Activated T-cell treated with anti-CD3 and anti-CD28 coated beads, Interleukin-2, amount 50 U/mL, for 72 hours (primary cell): ENCODE results near the gene NTRK2. TPM values are rescaled to one million over a fixed set of nuclear protein-coding genes. Genes with fewer than 3 reads are reported as not detected.

ENCODE experiments used
- ATAC-seq, 2 donors: fragments of 150-1000 bp; cut with Tn5 transposase; replicated peaks in 1 of 2; 2 replicates each; pipeline ENCODE4 v1.10.0; 2021; ENCODE audit warnings: moderate library complexity in 2 of 2, mild to moderate bottlenecking in 1 of 2
- DNase-seq, 2 donors: peaks; one replicate each; pipeline ENCODE4 v3.0.0; 2021 to 2022; ENCODE audit warnings: mixed read lengths in 1 of 2
- H3K27ac Mint-ChIP-seq: one replicate; pipeline ENCODE4 v1.8.0; 2022; ENCODE audit warnings: mild to moderate bottlenecking, moderate library complexity, mixed read lengths
- H3K27me3 Mint-ChIP-seq: one replicate; pipeline ENCODE4 v1.8.0; 2022; ENCODE audit warnings: low read depth, mixed read lengths
- H3K36me3 Mint-ChIP-seq, 2 donors: one replicate each; pipeline ENCODE4 v1.8.0; 2022; ENCODE audit warnings: mixed read lengths in 2 of 2, mild to moderate bottlenecking in 1 of 2; ENCODE audit not compliant: insufficient read depth in 2 of 2
- H3K4me1 Mint-ChIP-seq: one replicate; pipeline ENCODE4 v1.8.0; 2022; ENCODE audit warnings: low read depth, mixed read lengths
- H3K4me3 Mint-ChIP-seq, 2 donors: one replicate each; pipeline ENCODE4 v1.8.0; 2022; ENCODE audit warnings: mild to moderate bottlenecking in 2 of 2, mixed read lengths in 2 of 2, moderate library complexity in 2 of 2
- H3K9me3 Mint-ChIP-seq, 2 donors: one replicate each; pipeline ENCODE4 v1.8.0; 2022; ENCODE audit warnings: mixed read lengths in 2 of 2
- total RNA-seq, 2 donors: library from RNA; stranded (reverse); gene quantifications; one replicate each; pipeline ENCODE4 v1.2.3, GENCODE V29; 2022

NTRK2 gene
- total RNA-seq, 2 donors from 2014 or later, result 0.41 to 3.3 TPM

DNA sequence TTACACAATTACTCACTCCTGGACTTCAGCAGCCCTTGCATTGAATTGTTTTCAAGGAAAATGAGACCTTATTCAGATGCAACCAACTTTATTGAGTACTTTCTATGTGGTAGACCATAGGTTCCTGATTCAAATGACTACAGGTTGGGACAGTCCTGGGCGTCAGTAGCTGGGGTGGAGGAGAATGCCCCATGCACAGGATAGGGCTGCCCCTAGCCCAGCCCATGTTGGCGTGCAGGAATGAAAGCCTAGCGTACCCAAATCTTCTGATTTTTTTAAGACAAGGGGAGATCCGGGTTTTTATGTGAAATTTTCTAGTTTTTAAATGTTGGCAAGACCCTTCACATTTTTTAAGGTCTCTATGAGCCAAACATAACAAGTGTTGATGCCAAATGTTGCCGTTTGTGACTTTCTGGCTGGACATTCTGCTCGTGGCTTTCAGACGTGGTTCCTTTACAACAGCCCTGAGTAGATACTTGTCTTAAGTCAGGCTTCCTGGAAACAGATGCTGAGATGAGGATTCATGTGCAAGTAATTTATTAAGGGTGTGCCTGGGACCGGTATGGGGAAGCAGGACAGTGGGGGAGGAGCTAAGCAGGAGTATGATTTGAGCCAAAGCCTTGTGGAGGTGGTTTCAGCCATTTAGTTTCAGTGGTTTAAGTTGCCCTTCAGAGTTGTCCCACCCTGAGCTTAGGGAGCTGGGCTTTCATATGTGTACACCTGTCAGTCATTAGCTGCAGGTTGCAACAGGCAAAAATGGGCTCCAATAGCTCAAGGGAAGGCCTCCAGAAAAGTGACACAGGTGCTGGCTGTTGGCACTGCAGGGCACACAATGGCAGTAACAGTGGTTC lies 154.1 kb downstream of the NTRK2 start:
- no peaks in the 10 kb centered on the region for H3K27me3 Mint-ChIP-seq

DNA sequence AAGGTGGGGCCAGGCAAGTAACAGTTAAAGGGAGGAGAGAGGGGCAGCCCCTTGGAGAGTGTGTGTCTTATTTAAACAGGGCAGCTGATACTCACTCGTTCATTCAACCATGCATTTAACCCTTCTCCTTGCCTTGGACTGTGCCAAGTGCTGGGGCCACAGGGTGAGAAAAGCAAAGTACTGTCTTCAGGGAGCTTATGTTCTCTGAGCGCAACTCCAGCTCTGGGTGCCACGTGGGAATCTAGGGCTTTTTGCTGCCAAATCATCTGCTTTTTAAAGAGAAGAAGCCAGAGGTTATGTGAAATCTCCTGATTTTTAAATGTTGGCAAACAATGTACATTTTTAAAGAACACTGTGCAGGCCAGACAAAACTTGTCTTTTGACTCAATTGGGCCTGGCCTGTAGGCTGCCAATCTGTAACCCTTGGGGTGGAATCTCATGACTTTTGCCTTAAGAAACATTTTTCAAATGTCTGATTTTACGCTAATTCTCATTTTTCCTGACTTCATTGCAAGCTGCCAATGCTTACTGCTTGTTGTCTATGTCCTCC lies 157.8 kb downstream of the NTRK2 start:
- Mint-ChIP-seq H3K36me3 (no peaks in the 10 kb centered on the region), H3K27me3 (peaks cover 8% of the 10 kb centered on the region), H3K4me3 (no peak overlapping the region), H3K9me3 (no peaks in the 10 kb centered on the region), H3K27ac (no peak overlapping the region), H3K4me1 (no peaks in the 10 kb centered on the region)
- no peak for DNase-seq
- ATAC-seq, result no peak

More for the DNA sequence above, 154.1 kb downstream of the NTRK2 start:
- H3K4me3 Mint-ChIP-seq, result no peak overlapping the region
- no peaks in the 10 kb centered on the region for H3K36me3 Mint-ChIP-seq
- DNase-seq, result no peak
- H3K27ac Mint-ChIP-seq, result no peak overlapping the region
- ATAC-seq, result no peak
- H3K4me1 Mint-ChIP-seq, result no peaks in the 10 kb centered on the region
- no peaks in the 10 kb centered on the region for H3K9me3 Mint-ChIP-seq

DNA sequence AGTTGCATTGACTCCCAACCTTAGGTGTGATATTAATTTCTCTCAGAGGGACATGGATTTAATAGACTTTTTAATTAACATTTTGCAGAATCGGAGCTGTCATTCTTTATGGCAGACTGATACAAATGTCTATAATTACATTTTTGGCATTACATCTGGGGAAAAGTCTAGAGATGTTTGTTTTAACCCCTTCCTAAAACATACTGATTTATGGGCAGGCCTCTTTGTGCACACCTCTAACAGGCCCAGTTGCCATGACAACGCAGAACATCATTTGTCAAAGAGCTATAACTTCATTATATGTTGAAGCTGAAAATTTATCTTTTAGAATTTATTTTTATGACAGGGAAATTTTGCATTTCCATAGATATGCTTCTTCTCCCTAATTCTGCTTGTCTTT lies 158.5 kb downstream of the NTRK2 start:
- DNase-seq (no peak), ATAC-seq (no peak)
- Mint-ChIP-seq H3K4me3 (no peak overlapping the region), H3K27ac (no peak overlapping the region), H3K9me3 (no peaks in the 10 kb centered on the region), H3K4me1 (no peaks in the 10 kb centered on the region), H3K27me3 (peaks cover 8% of the 10 kb centered on the region), H3K36me3 (no peaks in the 10 kb centered on the region)

DNA sequence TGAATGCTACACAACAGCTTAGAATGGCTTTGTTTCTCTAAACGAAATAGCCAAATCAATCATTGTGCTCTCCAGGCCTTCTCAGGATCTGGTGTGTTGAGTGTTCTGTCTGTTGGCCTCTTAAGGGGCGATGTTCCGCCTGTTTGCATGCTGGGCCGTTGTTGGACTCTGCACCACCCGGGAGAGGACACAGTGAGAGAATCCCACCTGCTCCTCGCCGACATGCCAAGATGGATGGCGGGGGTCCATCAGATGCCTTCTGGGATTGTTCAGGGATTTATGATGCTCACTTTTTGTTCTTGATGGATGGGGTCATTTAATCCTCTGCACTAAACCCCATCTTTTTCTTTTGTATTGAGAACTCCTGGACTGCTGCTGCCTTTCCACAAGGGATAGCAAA lies 159.9 kb downstream of the NTRK2 start:
- no peak for ATAC-seq
- DNase-seq, result no peak
- Mint-ChIP-seq H3K36me3 (no peaks in the 10 kb centered on the region), H3K27me3 (peaks cover 8% of the 10 kb centered on the region), H3K27ac (no peak overlapping the region), H3K9me3 (no peaks in the 10 kb centered on the region), H3K4me3 (no peak overlapping the region), H3K4me1 (no peaks in the 10 kb centered on the region)

DNA sequence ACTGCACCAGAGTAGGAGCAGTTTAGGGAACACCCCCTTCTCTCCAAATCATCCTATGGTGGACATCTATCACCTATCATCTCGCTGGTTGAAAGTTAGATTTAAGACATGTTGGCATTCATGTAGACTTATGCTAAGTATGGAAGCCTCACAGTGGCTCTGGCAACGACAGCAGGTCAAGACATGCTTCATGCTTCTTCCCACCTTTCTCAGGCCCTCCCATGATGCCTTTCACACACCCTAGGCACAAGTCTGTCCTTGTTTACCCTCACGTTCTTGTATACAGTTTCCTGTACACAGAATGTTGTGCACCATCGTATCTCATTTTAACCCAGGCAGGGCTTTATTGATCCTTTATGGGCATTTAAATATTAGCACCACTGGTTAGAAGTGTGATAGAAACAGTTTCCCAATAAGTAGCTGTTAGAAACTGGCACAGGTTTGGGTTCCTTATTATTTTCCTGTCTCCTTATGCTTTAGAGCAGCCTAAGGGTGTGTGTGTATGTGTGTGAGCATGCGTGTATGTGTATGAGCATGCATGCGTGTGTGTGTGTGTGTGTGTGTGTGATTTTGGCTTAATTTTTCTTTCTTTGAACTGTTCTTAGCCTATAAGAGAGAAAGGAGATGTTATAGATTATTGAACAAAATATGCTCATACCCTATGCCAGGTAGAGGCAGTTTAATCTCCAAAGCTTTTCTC lies 160.6 kb downstream of the NTRK2 start:
- DNase-seq, result no peak
- peaks cover 8% of the 10 kb centered on the region for H3K27me3 Mint-ChIP-seq
- no peaks in the 10 kb centered on the region for H3K9me3 Mint-ChIP-seq
- H3K36me3 Mint-ChIP-seq, result no peaks in the 10 kb centered on the region
- no peaks in the 10 kb centered on the region for H3K4me1 Mint-ChIP-seq
- H3K4me3 Mint-ChIP-seq, result no peak overlapping the region
- no peak overlapping the region for H3K27ac Mint-ChIP-seq
- no peak for ATAC-seq

DNA sequence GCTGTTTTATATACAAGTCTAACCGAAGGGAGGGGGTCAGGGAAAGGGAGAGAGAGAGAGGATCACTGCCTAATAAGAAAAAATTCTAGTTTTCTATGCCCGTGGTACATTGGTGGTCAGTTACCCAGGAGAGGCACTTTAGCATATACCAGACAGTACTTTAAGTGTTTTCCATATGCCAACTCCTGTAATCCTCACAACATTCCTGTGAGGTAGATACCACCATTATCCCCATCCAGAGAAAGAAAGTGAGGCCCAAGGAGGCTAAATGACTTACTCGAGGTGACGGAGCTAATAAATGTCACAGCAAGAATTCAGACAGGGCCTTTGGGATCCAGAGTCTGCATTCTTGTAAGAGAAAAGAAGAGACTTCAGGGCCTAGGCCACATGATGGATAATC lies 161.8 kb downstream of the NTRK2 start:
- H3K36me3 Mint-ChIP-seq, result no peaks in the 10 kb centered on the region
- H3K4me1 Mint-ChIP-seq, result no peaks in the 10 kb centered on the region
- H3K9me3 Mint-ChIP-seq, result no peaks in the 10 kb centered on the region
- peaks cover 8% of the 10 kb centered on the region for H3K27me3 Mint-ChIP-seq
- H3K4me3 Mint-ChIP-seq, result no peak overlapping the region
- H3K27ac Mint-ChIP-seq, result no peak overlapping the region
- DNase-seq (no peak), ATAC-seq (no peak)

DNA sequence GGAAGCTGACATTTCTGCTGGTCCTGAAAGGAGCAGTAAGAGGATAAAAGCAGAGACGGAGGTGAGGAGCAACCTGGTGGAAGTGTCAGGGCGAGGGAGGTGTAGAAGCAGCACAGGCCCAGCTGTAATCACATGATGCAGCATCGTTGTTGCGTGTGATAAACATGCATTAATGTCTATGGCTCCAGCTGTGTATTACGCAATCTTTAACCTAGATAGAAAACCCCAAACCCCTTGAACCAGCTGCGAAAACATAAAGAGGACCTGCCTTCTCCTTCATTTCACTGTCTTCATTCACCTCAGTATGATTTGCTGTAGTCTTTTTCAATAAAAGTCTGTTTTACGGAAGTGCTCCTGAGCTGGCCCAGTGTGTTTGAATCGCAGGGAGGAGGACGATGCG lies 162.9 kb downstream of the NTRK2 start:
- H3K27ac Mint-ChIP-seq, result no peak overlapping the region
- peaks cover 8% of the 10 kb centered on the region for H3K27me3 Mint-ChIP-seq
- no peaks in the 10 kb centered on the region for H3K4me1 Mint-ChIP-seq
- H3K4me3 Mint-ChIP-seq, result no peak overlapping the region
- ATAC-seq (no peak), DNase-seq (no peak)
- no peaks in the 10 kb centered on the region for H3K36me3 Mint-ChIP-seq
- H3K9me3 Mint-ChIP-seq, result no peaks in the 10 kb centered on the region

DNA sequence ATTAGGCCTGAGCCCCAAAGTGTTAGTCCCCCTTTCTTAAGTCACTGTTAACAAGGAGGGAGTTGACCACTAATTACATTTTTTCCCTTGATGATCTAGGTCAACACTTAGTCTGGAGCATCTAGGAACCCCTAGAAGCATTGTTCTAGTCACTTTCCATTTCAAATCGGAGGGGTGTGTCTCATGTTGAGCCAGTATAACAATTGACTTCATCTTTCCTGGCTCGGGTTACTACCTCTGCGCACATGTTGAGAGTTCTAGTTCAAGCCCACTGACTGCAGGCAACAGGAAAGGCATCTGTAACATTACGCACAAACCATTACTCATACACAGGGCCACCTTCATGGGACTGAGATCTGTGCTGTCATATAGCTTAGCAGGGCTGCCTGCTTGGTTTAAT lies 164.9 kb downstream of the NTRK2 start:
- Mint-ChIP-seq H3K36me3 (no peaks in the 10 kb centered on the region), H3K4me1 (no peaks in the 10 kb centered on the region), H3K9me3 (no peaks in the 10 kb centered on the region), H3K27ac (no peak overlapping the region), H3K27me3 (peaks cover 8% of the 10 kb centered on the region), H3K4me3 (no peak overlapping the region)
- DNase-seq (no peak), ATAC-seq (no peak)

DNA sequence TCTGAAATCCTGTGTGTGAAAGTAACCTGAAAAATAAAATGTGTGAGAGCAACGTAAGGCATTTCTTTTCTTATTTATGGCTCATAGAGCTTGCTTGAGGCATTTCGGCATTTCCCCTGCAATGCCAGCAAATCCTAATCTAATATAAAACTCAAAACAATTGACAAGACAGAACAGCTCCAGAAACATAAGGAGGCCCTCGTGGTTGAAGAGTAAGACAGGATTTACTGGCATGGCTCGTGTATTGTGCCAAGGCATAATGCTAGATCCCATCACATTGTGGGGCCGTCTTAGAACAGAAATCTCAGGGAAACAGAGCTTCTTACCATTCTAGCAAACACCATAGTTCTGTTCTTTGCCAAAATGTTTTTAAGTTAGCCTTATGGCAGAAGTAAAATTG lies 166.2 kb downstream of the NTRK2 start:
- H3K4me3 Mint-ChIP-seq, result no peak overlapping the region
- DNase-seq (no peak), ATAC-seq (no peak)
- no peak overlapping the region for H3K27ac Mint-ChIP-seq
- peaks cover under 1% of the 10 kb centered on the region for H3K27me3 Mint-ChIP-seq
- H3K4me1 Mint-ChIP-seq, result no peaks in the 10 kb centered on the region
- no peaks in the 10 kb centered on the region for H3K9me3 Mint-ChIP-seq
- no peaks in the 10 kb centered on the region for H3K36me3 Mint-ChIP-seq

DNA sequence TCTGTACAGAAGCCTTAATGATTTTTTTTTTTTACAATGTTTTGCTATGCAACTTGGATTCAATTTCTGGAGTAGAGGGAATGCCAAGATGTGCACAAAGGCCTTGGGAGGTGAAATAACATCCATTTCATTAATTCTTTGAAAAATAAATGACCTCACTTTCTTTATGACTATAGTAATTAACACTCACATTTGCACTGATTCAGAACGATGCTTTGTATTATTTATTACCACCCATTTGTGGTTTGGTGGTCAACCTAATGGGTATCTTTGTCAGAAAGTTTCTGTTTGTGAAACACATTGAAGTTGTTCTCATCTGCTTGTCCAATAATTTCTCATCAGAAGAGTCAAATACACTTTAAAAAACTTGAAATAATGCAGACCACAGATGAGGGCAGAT lies 169.3 kb downstream of the NTRK2 start:
- DNase-seq (no peak), ATAC-seq (no peak)
- Mint-ChIP-seq H3K27ac (no peak overlapping the region), H3K27me3 (peaks cover 14% of the 10 kb centered on the region), H3K4me3 (no peak overlapping the region), H3K9me3 (peaks cover 0 to 1% of the 10 kb centered on the region in 2 donors), H3K4me1 (no peaks in the 10 kb centered on the region), H3K36me3 (no peaks in the 10 kb centered on the region)

DNA sequence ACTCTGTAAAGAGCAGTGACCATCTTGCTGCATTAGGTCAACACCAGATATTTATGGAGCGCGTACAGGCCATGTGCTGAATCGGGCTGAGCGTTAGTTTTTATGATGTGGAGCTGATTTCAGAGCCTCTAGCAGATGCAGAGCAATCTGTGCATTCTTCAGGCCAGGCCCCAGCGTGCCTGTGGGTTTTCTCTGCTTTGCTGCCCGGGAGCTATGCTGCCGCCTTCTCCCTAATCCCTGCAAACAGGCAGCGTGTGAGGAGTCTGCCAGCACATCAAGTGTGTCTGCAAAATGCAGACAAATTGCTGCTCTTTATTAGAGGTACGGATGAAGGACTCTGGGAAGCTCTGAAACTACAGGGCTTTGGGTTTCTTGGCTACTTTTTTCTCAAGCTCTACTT lies 170.0 kb downstream of the NTRK2 start:
- no peak for DNase-seq
- Mint-ChIP-seq H3K4me1 (no peaks in the 10 kb centered on the region), H3K9me3 (peaks cover 0 to 1% of the 10 kb centered on the region in 2 donors), H3K27me3 (peaks cover 17% of the 10 kb centered on the region), H3K27ac (no peak overlapping the region), H3K4me3 (no peak overlapping the region), H3K36me3 (no peaks in the 10 kb centered on the region)
- ATAC-seq, result no peak

DNA sequence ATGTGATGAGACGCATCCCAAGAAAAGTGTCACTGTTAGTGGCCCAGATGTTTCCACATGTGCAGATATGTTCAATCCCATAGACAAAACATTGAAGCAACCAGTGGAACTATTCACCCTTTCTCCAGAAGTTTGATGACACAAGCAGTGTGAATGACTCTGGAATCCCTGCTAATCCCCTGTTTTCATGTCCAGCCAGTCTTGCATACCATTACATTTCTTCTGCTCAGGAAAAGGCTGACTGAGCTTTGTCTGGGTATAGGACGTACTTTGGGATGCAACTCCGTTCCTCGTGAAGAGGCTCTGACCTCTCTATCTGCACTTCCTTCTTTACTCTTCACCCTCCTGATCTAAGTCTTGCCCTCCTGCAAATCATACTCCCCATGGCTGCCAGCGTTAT lies 172.4 kb downstream of the NTRK2 start:
- no peak overlapping the region for H3K27ac Mint-ChIP-seq
- no peak overlapping the region for H3K4me3 Mint-ChIP-seq
- peaks cover 17% of the 10 kb centered on the region for H3K27me3 Mint-ChIP-seq
- no peak for DNase-seq
- no peaks in the 10 kb centered on the region for H3K36me3 Mint-ChIP-seq
- no peak for ATAC-seq
- H3K9me3 Mint-ChIP-seq, result peaks cover 0 to 1% of the 10 kb centered on the region in 2 donors
- H3K4me1 Mint-ChIP-seq, result no peaks in the 10 kb centered on the region

DNA sequence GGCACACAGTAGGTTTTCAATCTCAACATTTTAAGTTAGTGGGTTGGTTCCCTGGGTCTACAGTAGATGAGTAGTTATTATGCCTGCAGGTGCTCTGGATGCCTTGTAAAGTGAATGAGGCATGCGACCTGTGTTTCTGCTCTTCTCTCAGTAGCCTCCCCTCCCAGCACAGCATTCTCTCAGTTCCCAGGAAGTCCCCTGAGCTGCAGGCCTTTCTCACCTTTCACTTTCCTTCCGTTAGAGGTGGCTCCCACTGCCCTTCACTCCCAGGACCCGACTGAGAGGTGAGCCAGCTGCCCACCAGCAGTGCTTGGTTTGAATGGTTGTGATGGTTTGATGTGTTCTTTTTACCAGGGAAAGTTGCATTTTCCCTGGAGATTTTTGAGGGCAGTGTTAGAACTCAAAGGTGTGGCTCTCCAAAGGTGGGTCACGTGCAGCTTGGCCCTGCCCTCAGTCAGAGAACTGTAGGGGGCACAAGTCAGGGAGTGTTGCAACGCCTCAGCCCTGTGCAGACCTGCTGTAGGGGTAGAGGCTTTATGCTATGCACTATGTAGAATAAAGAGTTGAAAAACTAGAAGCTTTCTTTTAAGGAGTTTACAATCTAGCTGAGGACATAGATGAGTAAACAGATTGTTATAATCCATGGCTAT lies 173.8 kb downstream of the NTRK2 start:
- no peak for DNase-seq
- Mint-ChIP-seq H3K36me3 (no peaks in the 10 kb centered on the region), H3K4me3 (no peak overlapping the region), H3K9me3 (peaks cover 0 to 1% of the 10 kb centered on the region in 2 donors), H3K4me1 (no peaks in the 10 kb centered on the region), H3K27ac (no peak overlapping the region), H3K27me3 (peaks cover 17% of the 10 kb centered on the region)
- no peak for ATAC-seq
